Measurements from ENCODE around the gene CPEB1.

Gene CPEB1

DNA sequence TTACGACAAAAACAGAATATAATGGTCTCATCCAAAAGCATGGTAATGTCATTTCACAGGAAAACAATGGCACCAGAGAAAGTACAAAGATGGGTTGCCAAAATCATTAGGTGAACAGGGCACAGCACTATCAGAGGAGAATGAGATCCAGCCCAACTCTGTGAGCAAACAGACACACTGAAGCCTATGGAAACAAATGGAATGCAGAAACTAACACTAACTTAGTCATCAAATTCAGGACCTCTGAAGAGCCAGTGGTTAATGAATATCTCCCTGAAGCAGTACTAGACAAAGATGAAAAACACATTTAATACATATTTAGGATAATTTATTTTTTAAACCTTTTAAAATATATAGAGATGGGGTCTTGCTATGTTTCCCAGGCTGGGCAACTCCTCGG, 92.3 kb downstream of the CPEB1 start:
- H3K36me3 ChIP-seq (ENCODE audit: insufficient read depth): no peaks in the 10 kb centered on the region
- no peak overlapping the region for H3K9ac ChIP-seq
- H3K27me3 ChIP-seq (ENCODE audit: insufficient read depth, low read depth): no peaks in the 10 kb centered on the region
- no peaks in the 10 kb centered on the region for H3K79me2 ChIP-seq (ENCODE audit: insufficient read depth, low read depth)
- H3K4me3 ChIP-seq (IDR thresholded peaks at IDR 0.05; ENCODE audit: insufficient read depth, low read depth, low read length): no peak overlapping the region
- no peak overlapping the region for H3K27ac ChIP-seq
- H4K20me1 ChIP-seq (ENCODE audit: insufficient read depth): no peaks in the 10 kb centered on the region
- TF ChIP-seq, protein P1, sequence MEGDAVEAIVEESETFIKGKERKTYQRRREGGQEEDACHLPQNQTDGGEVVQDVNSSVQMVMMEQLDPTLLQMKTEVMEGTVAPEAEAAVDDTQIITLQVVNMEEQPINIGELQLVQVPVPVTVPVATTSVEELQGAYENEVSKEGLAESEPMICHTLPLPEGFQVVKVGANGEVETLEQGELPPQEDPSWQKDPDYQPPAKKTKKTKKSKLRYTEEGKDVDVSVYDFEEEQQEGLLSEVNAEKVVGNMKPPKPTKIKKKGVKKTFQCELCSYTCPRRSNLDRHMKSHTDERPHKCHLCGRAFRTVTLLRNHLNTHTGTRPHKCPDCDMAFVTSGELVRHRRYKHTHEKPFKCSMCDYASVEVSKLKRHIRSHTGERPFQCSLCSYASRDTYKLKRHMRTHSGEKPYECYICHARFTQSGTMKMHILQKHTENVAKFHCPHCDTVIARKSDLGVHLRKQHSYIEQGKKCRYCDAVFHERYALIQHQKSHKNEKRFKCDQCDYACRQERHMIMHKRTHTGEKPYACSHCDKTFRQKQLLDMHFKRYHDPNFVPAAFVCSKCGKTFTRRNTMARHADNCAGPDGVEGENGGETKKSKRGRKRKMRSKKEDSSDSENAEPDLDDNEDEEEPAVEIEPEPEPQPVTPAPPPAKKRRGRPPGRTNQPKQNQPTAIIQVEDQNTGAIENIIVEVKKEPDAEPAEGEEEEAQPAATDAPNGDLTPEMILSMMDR (conservative IDR thresholded peaks at IDR 0.05; ENCODE audit: low read depth, low read length): no peak
- no peak overlapping the region for H3K4me2 ChIP-seq
- H2AFZ ChIP-seq (ENCODE audit: low read depth): no peak overlapping the region
- H3K4me1 ChIP-seq (ENCODE audit: low read depth, poor library complexity, severe bottlenecking): no peaks in the 10 kb centered on the region

DNA sequence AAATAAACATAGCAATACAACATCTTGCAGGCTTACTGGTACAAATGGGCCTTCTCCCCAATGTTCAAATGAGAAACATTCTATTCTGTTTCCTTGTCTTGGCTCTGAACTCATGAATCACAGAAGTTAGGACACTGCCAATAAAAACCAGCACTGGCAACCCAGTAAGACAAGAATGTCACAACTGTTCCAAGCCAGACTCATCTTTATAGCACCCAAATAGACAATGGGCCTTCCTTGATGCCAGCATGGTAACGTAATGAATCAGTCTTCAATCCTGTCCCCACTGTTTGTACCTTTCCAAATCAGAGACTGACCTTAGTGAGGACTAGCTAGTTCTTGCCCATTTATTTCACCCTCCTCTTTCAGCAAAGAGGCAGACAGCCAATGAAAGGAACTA, 92.8 kb downstream of the CPEB1 start:
- no peak overlapping the region for H3K9ac ChIP-seq

DNA sequence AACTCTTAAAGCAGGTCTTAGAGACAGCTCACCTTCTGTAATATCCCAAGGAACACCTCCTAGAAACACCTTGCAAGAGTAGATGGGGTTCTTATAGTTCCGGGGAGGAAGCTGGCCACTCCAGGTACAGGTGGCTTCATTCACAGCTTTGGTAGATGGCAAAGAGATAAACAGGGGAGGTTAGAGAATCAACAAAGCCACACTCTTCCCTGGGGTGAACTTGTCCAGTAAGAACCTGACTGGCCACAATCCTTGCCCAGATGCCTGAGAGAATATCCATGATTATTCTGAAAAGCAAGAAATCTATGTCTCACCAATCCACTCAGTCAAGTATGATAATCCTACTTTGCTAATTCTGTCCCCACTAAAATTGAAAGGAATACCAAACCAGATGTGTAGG, 93.3 kb downstream of the CPEB1 start:
- no peaks in the 10 kb centered on the region for H3K79me2 ChIP-seq (ENCODE audit: insufficient read depth, low read depth)
- TF ChIP-seq, protein P1 (conservative IDR thresholded peaks at IDR 0.05; ENCODE audit: low read depth, low read length): no peak
- no peak overlapping the region for H3K27ac ChIP-seq
- H4K20me1 ChIP-seq (ENCODE audit: insufficient read depth): no peaks in the 10 kb centered on the region
- H2AFZ ChIP-seq (ENCODE audit: low read depth): no peak overlapping the region
- H3K36me3 ChIP-seq (ENCODE audit: insufficient read depth): no peaks in the 10 kb centered on the region
- no peak overlapping the region for H3K4me2 ChIP-seq
- no peak overlapping the region for H3K9ac ChIP-seq
- no peaks in the 10 kb centered on the region for H3K4me1 ChIP-seq (ENCODE audit: low read depth, poor library complexity, severe bottlenecking)
- no peak overlapping the region for H3K4me3 ChIP-seq (IDR thresholded peaks at IDR 0.05; ENCODE audit: insufficient read depth, low read depth, low read length)
- no peaks in the 10 kb centered on the region for H3K27me3 ChIP-seq (ENCODE audit: insufficient read depth, low read depth)

More for the DNA sequence above, 92.8 kb downstream of the CPEB1 start:
- TF ChIP-seq, protein P1 (conservative IDR thresholded peaks at IDR 0.05; ENCODE audit: low read depth, low read length): no peak
- Histone ChIP-seq H2AFZ (ENCODE audit: low read depth) (no peak overlapping the region), H3K36me3 (ENCODE audit: insufficient read depth) (no peaks in the 10 kb centered on the region), H3K79me2 (ENCODE audit: insufficient read depth, low read depth) (no peaks in the 10 kb centered on the region), H3K4me3 (IDR thresholded peaks at IDR 0.05; ENCODE audit: insufficient read depth, low read depth, low read length) (no peak overlapping the region), H4K20me1 (ENCODE audit: insufficient read depth) (no peaks in the 10 kb centered on the region), H3K4me1 (ENCODE audit: low read depth, poor library complexity, severe bottlenecking) (no peaks in the 10 kb centered on the region), H3K27ac (no peak overlapping the region), H3K4me2 (no peak overlapping the region), H3K27me3 (ENCODE audit: insufficient read depth, low read depth) (no peaks in the 10 kb centered on the region)

DNA sequence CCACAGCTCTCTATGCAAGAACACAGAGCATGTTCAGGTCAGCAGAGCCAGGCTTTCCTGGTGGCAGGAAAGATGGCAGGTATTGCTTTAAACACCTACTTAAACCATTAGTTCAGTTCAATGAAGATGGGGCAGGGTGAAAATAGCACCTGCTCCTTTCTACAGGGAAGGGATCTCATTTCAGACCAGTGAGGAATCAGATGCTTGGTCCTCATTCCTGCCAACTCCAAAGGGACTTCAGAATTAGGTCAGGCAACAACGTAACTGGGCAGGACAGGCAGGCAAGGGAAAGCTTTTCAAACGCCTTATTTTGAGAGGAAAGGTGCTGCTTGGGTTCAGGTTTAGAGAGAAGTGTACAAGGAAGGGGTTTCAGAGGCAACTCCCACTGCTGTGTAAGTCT, 94.3 kb downstream of the CPEB1 start:
- Histone ChIP-seq H3K79me2 (ENCODE audit: insufficient read depth, low read depth) (no peaks in the 10 kb centered on the region), H4K20me1 (ENCODE audit: insufficient read depth) (no peaks in the 10 kb centered on the region), H2AFZ (ENCODE audit: low read depth) (no peak overlapping the region), H3K36me3 (ENCODE audit: insufficient read depth) (no peaks in the 10 kb centered on the region), H3K4me2 (no peak overlapping the region), H3K27ac (no peak overlapping the region), H3K4me3 (IDR thresholded peaks at IDR 0.05; ENCODE audit: insufficient read depth, low read depth, low read length) (no peak overlapping the region), H3K27me3 (ENCODE audit: insufficient read depth, low read depth) (no peaks in the 10 kb centered on the region), H3K9ac (no peak overlapping the region), H3K4me1 (ENCODE audit: low read depth, poor library complexity, severe bottlenecking) (no peaks in the 10 kb centered on the region)
- TF ChIP-seq, protein P1 (conservative IDR thresholded peaks at IDR 0.05; ENCODE audit: low read depth, low read length): no peak
